HCT116 (cell line): ENCODE results near the gene OR2T2. TPM values are rescaled to one million over a fixed set of nuclear protein-coding genes. Genes with fewer than 3 reads are reported as not detected.
"Not testable (repeated sequence)": the region's sequence is repeated elsewhere in the genome, so short reads cannot be mapped to it uniquely, and the experiment has no call there.

Experiments
- ATAC-seq: fragments of 200-7000 bp; cut with Tn5 transposase; 2 replicates; pipeline ENCODE4 v1.9.1; 2020; ENCODE audit warnings: mild to moderate bottlenecking, moderate library complexity
- BruUV-seq: library from RNA; stranded (reverse); fragments of 400-500 nt; replicated peaks from 2 replicates; lab custom pipeline; 2021; lab: Mats Ljungman, UMichigan
- CTCF ChIA-PET: fragments of 300-600 bp; sonication (Branson Sonifier 250); formaldehyde crosslinking; loops from one replicate; lab custom pipeline; 2021; ENCODE audit warnings: antibody characterized with exemption; lab: Charles Lee
- POLR2A ChIA-PET: fragments of 300-600, 350-600 bp; sonication (Branson Sonifier 250); formaldehyde crosslinking; loops from one replicate; lab custom pipeline; 2021; ENCODE audit warnings: antibody characterized with exemption; lab: Charles Lee
- RAD21 ChIA-PET, 2 experiments: fragments of 300-600 bp; sonication (Branson Sonifier 250); formaldehyde crosslinking; loops; one replicate each; lab custom pipeline; 2023; ENCODE audit warnings: low total read pairs in 2 of 2; ENCODE audit not compliant: uncharacterized antibody in 2 of 2, unreplicated experiment in 2 of 2, low non-redundant PET in 1 of 2; lab: Charles Lee
- DNase-seq: peaks from one replicate; pipeline ENCODE4 v3.0.0-alpha.2; 2010; ENCODE audit warnings: low read depth, low spot score
- H2AFZ ChIP-seq: fragments of 200-600 bp; shearing (Covaris generic), sonication (generic); 2 replicates; pipeline ENCODE4 v1.6.1; 2017; ENCODE audit warnings: low read depth, mixed run types, mixed read lengths, antibody characterized with exemption, low read length; ENCODE audit not compliant: poor library complexity, severe bottlenecking
- H3K27ac ChIP-seq: 2 replicates; pipeline ENCODE4 v1.5.1; 2012; ENCODE audit warnings: low read depth, low read length
- H3K27me3 ChIP-seq: fragments of 200-600 bp; sonication (generic); 2 replicates; pipeline ENCODE4 v1.6.1; 2016; ENCODE audit warnings: mixed run types, low read length, mixed read lengths; ENCODE audit not compliant: insufficient read depth
- H3K36me3 ChIP-seq, 2 experiments: fragments of 200-500 bp in 1 of 2; fragments of 200-600 bp in 1 of 2; sonication (Bioruptor generic) in 1 of 2; sonication (generic) in 1 of 2; 2 replicates each; pipeline versions ENCODE4 v1.5.1 to v1.6.1; 2014 to 2016; ENCODE audit warnings: low read length in 2 of 2, inconsistent platforms in 1 of 2, mixed read lengths in 1 of 2, mixed run types in 1 of 2; ENCODE audit not compliant: insufficient read depth in 2 of 2, control insufficient read depth in 1 of 2
- H3K4me1 ChIP-seq, 2 experiments: fragments of 200-600 bp in 1 of 2; sonication (generic) in 1 of 2; 2 replicates each; pipeline versions ENCODE4 v1.5.1 to v1.6.1; 2012 to 2017; ENCODE audit warnings: low read length in 2 of 2, inconsistent platforms in 1 of 2, mild to moderate bottlenecking in 1 of 2, mixed read lengths in 1 of 2, mixed run types in 1 of 2, moderate library complexity in 1 of 2; ENCODE audit not compliant: insufficient read depth in 2 of 2, control insufficient read depth in 1 of 2
- H3K4me2 ChIP-seq: fragments of 200-600 bp; sonication (generic); 2 replicates; pipeline ENCODE4 v1.6.1; 2017; ENCODE audit warnings: mixed run types, low read length, mixed read lengths
- H3K4me3 ChIP-seq, 2 experiments: fragments of 200-600 bp in 1 of 2; sonication (generic) in 1 of 2; replicated peaks in 1 of 2; 2 replicates each; pipeline ENCODE4 v1.5.1; 2011 to 2016; ENCODE audit warnings: low read length in 2 of 2, control low read depth in 1 of 2, low read depth in 1 of 2, mild to moderate bottlenecking in 1 of 2, mixed read lengths in 1 of 2, mixed run types in 1 of 2
- H3K79me2 ChIP-seq: fragments of 200-600 bp; sonication (generic); 2 replicates; pipeline ENCODE4 v1.6.1; 2017; ENCODE audit warnings: mild to moderate bottlenecking, mixed run types, low read length, moderate library complexity, mixed read lengths; ENCODE audit not compliant: insufficient read depth
- H3K9ac ChIP-seq: fragments of 200-600 bp; sonication (generic); 2 replicates; pipeline ENCODE4 v1.6.1; 2016; ENCODE audit warnings: low read length, mixed read lengths
- H3K9me2 ChIP-seq: fragments of 200-600 bp; sonication (generic), shearing (Covaris generic); 2 replicates; pipeline ENCODE4 v1.6.1; 2017; ENCODE audit warnings: mixed run types, mild to moderate bottlenecking, moderate library complexity; ENCODE audit not compliant: insufficient read depth
- H3K9me3 ChIP-seq, 2 experiments: fragments of 200-500 bp in 1 of 2; fragments of 200-600 bp in 1 of 2; sonication (Bioruptor generic) in 1 of 2; sonication (generic) in 1 of 2; 2 replicates each; pipeline ENCODE4 v1.6.1; 2014 to 2017; ENCODE audit warnings: low read length in 2 of 2, mixed read lengths in 2 of 2, inconsistent platforms in 1 of 2, low read depth in 1 of 2, mild to moderate bottlenecking in 1 of 2, mixed run types in 1 of 2, moderate library complexity in 1 of 2; ENCODE audit not compliant: control insufficient read depth in 1 of 2, insufficient read depth in 1 of 2
- H4K20me1 ChIP-seq: fragments of 200-600 bp; sonication (generic), shearing (Covaris generic); 2 replicates; pipeline ENCODE4 v1.6.1; 2017; ENCODE audit warnings: mixed run types, mild to moderate bottlenecking, moderate library complexity; ENCODE audit not compliant: insufficient read depth
- intact Hi-C: fragments of 100-400 bp; cut with micrococcal nuclease; formaldehyde crosslinking; loops from 2 replicates; pipeline ENCODE4 v1.10.0; 2022
- total RNA-seq: library from RNA; stranded (reverse); gene quantifications from one replicate; pipeline ENCODE4 v1.2.1, GENCODE V29; 2021; ENCODE audit not compliant: unreplicated experiment

The OR2T2 gene
- total RNA-seq, 1 experiment from 2014 or later = not detected

DNA sequence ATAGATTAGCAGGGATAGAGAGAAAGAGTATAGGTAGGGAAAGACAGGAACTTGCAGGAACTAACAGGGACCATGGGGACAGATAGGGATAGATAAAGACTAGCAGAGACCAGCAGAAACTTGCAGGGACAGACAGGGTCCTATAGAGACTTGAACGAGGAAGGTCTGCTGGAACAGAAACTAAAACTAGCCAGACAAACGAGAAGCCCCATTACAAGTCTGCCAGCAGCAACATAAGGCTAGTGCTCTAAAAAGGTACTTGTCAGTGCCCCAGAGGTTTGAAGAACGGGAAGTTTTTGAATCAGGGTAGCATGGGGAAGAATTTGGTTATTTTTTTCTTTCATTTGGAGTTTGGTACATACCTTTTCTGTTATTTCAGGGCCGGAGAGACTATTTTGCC, 13.2 kb upstream of the OR2T2 start:
- H3K36me3 ChIP-seq, H3K4me2 ChIP-seq, H3K27ac ChIP-seq, H3K9ac ChIP-seq, POLR2A ChIA-PET, H3K4me3 ChIP-seq, RAD21 ChIA-PET, H3K4me1 ChIP-seq, BruUV-seq, H3K79me2 ChIP-seq, intact Hi-C loops, H3K27me3 ChIP-seq, H2AFZ ChIP-seq, DNase-seq, ATAC-seq, H4K20me1 ChIP-seq, CTCF ChIA-PET, H3K9me2 ChIP-seq, H3K9me3 ChIP-seq: not testable (repeated sequence)

GRCh38 chr1:248433811-248434415, 11.5 kb upstream of the OR2T2 start:
- H3K4me1 ChIP-seq, DNase-seq, H3K9me3 ChIP-seq, H3K36me3 ChIP-seq, H3K9me2 ChIP-seq, ATAC-seq, H4K20me1 ChIP-seq, H3K27me3 ChIP-seq, intact Hi-C loops, H3K4me3 ChIP-seq, H2AFZ ChIP-seq, H3K79me2 ChIP-seq, CTCF ChIA-PET, RAD21 ChIA-PET, H3K4me2 ChIP-seq, H3K27ac ChIP-seq, BruUV-seq, H3K9ac ChIP-seq, POLR2A ChIA-PET: not testable (repeated sequence)

- POLR2A ChIA-PET, ATAC-seq, BruUV-seq, H3K9ac ChIP-seq, CTCF ChIA-PET, H3K4me2 ChIP-seq, H3K9me3 ChIP-seq, RAD21 ChIA-PET, H3K79me2 ChIP-seq, H3K4me1 ChIP-seq, H3K9me2 ChIP-seq, intact Hi-C loops, DNase-seq, H3K27ac ChIP-seq, H3K4me3 ChIP-seq, H4K20me1 ChIP-seq, H3K36me3 ChIP-seq, H3K27me3 ChIP-seq, H2AFZ ChIP-seq: not testable (repeated sequence)
These were observed 10.5 kb upstream of the OR2T2 start for GRCh38 chr1:248434913-248435312.

- CTCF ChIA-PET, H3K4me1 ChIP-seq, H4K20me1 ChIP-seq, DNase-seq, RAD21 ChIA-PET, H3K27me3 ChIP-seq, H3K36me3 ChIP-seq, H3K79me2 ChIP-seq, H2AFZ ChIP-seq, H3K27ac ChIP-seq, H3K4me3 ChIP-seq, intact Hi-C loops, POLR2A ChIA-PET, H3K9me2 ChIP-seq, H3K9me3 ChIP-seq, ATAC-seq, BruUV-seq, H3K9ac ChIP-seq, H3K4me2 ChIP-seq: not testable (repeated sequence)
These were observed 9.1 kb upstream of the OR2T2 start for GRCh38 chr1:248436303-248436702.
